Spleen (tissue), 7 donors: ENCODE measurements around the gene SERPINA6.

Experiments
- POLR2A ChIP-seq, 3 donors: fragments of 450-650 bp; IDR thresholded peaks; one replicate each; pipeline ENCODE4 v1.5.1; 2017; ENCODE audit warnings: antibody characterized with exemption in 3 of 3, mild to moderate bottlenecking in 1 of 3
- TF ChIP-seq, protein P1 (sequence below), 11 experiments: fragments of 200-600 bp in 7 of 11; fragments of 450-650 bp in 4 of 11; sonication (generic) in 4 of 11; IDR thresholded peaks in 8 of 11; conservative IDR thresholded peaks in 3 of 11; 1 replicate in 7 of 11; 2 replicates in 4 of 11; pipeline versions ENCODE4 v1.4.0 to v1.8.0; 2016 to 2021; ENCODE audit warnings: antibody characterized with exemption in 11 of 11, inconsistent platforms in 4 of 11, mild to moderate bottlenecking in 1 of 11
- donor health status: DM: no; HTN: no; CAD: no; lungs with moderate emphysema.
- donor health status: DM: no; HTN: no; CAD: no.
- donor health status: DM: no; HTN: no; CAD: no.

DNA sequence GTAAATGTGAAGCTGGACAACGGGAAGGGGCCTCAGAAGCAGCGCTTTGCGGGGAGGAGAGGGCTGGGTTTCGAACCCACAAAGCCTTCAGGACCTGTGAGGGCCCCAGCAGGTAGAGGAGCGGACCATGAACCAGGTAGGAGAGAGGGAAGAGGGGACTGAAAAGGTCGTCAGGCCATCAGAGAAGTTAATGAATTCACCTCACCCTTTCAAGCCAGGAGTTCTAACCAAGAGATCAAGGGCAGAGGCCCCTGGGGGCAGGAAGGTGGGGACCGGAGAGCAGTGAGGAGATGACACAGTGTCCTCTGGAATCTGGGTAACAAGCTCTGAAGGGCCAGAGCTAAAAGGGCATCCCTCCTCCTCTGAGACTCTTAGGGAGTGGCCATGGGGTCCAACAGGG is 45.8 kb upstream of the SERPINA6 start:
- TF ChIP-seq, protein P1, sequence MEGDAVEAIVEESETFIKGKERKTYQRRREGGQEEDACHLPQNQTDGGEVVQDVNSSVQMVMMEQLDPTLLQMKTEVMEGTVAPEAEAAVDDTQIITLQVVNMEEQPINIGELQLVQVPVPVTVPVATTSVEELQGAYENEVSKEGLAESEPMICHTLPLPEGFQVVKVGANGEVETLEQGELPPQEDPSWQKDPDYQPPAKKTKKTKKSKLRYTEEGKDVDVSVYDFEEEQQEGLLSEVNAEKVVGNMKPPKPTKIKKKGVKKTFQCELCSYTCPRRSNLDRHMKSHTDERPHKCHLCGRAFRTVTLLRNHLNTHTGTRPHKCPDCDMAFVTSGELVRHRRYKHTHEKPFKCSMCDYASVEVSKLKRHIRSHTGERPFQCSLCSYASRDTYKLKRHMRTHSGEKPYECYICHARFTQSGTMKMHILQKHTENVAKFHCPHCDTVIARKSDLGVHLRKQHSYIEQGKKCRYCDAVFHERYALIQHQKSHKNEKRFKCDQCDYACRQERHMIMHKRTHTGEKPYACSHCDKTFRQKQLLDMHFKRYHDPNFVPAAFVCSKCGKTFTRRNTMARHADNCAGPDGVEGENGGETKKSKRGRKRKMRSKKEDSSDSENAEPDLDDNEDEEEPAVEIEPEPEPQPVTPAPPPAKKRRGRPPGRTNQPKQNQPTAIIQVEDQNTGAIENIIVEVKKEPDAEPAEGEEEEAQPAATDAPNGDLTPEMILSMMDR (IDR thresholded peaks at IDR 0.05 in 8 of 11, conservative IDR thresholded peaks at IDR 0.05 in 3 of 11): no peak
- no peak for TF ChIP-seq POLR2A (IDR thresholded peaks at IDR 0.05)
